Upper lobe of right lung (tissue), 1 donor: ENCODE measurements around the gene ASB5. TPM values are rescaled to one million over a fixed set of nuclear protein-coding genes. Genes with fewer than 3 reads are reported as not detected.

Experiments used
- ATAC-seq: fragments of 200-7000 bp; cut with Tn5 transposase; one replicate; pipeline ENCODE4 v1.9.1; 2020; ENCODE audit warnings: mild to moderate bottlenecking, moderate library complexity
- DNase-seq: peaks from one replicate; pipeline ENCODE4 v3.0.0-alpha.2; 2020
- H3K27ac ChIP-seq: fragments of 200-600 bp; one replicate; pipeline ENCODE4 v1.8.0; 2022
- H3K27me3 ChIP-seq: fragments of 200-600 bp; one replicate; pipeline ENCODE4 v1.8.0; 2022; ENCODE audit warnings: mild to moderate bottlenecking
- H3K36me3 ChIP-seq: fragments of 200-600 bp; one replicate; pipeline ENCODE4 v1.8.0; 2022
- H3K4me1 ChIP-seq: fragments of 200-600 bp; one replicate; pipeline ENCODE4 v1.8.0; 2022
- H3K4me3 ChIP-seq: fragments of 200-600 bp; one replicate; pipeline ENCODE4 v1.8.0; 2022; ENCODE audit warnings: mild to moderate bottlenecking
- H3K9me3 ChIP-seq: fragments of 200-600 bp; one replicate; pipeline ENCODE4 v1.8.0; 2022
- CTCF ChIP-seq: fragments of 200-600 bp; IDR thresholded peaks from one replicate; pipeline ENCODE4 v1.8.0; 2022; ENCODE audit warnings: antibody characterized with exemption
- intact Hi-C: fragments of 100-400 bp; cut with DNase I; formaldehyde crosslinking; loops from one replicate; pipeline ENCODE4 v1.11.0; 2022
- total RNA-seq: library from RNA; stranded (reverse); fragmentation: NEBNext Ultra II Directional; extraction: Animal tissue kit (Norgen Biotek cat#: 25700); gene quantifications from one replicate; pipeline ENCODE4 v1.2.1, GENCODE V29; 2021
- donor health status: DM: no; HTN: yes; CAD: no; lungs with severe emphysema.

The ASB5 gene
- total RNA-seq, 1 donor from 2014 or later: not detected

- Histone ChIP-seq H3K4me1 (no peaks in the 10 kb centered on the region), H3K9me3 (no peaks in the 10 kb centered on the region), H3K27ac (no peak overlapping the region), H3K36me3 (no peaks in the 10 kb centered on the region), H3K27me3 (no peaks in the 10 kb centered on the region), H3K4me3 (no peak overlapping the region)
- no peak for TF ChIP-seq CTCF
- no peak for DNase-seq
- intact Hi-C loops: no loop called here
- ATAC-seq: no peak
Observed at GRCh38 chr4:176186067-176186466, 83.0 kb downstream of the ASB5 start.

- no peaks in the 10 kb centered on the region for H3K27me3 ChIP-seq
- H3K4me3 ChIP-seq: no peak overlapping the region
- DNase-seq (no peak), ATAC-seq (no peak)
- H3K4me1 ChIP-seq: no peaks in the 10 kb centered on the region
- intact Hi-C loops: no loop called here
- no peak overlapping the region for H3K27ac ChIP-seq
- TF ChIP-seq CTCF: no peak
- no peaks in the 10 kb centered on the region for H3K9me3 ChIP-seq
- no peaks in the 10 kb centered on the region for H3K36me3 ChIP-seq
Observed at GRCh38 chr4:176185051-176185450, 84.0 kb downstream of the ASB5 start.

Other genes starting within 250 kb of the ASB5 start
- 3.2 TPM for gene WDR17, start 203.4 kb downstream of the ASB5 start, total RNA-seq
- not detected for gene SPATA4, start 73.6 kb downstream of the ASB5 start, total RNA-seq
- 151 TPM for gene SPCS3, start 50.7 kb upstream of the ASB5 start, total RNA-seq